ENCODE results near the gene PDZK1IP1.
"Not testable (repeated sequence)": the region's sequence is repeated elsewhere in the genome, so short reads cannot be mapped to it uniquely, and the experiment has no call there.

- TF ChIP-seq, protein P1, sequence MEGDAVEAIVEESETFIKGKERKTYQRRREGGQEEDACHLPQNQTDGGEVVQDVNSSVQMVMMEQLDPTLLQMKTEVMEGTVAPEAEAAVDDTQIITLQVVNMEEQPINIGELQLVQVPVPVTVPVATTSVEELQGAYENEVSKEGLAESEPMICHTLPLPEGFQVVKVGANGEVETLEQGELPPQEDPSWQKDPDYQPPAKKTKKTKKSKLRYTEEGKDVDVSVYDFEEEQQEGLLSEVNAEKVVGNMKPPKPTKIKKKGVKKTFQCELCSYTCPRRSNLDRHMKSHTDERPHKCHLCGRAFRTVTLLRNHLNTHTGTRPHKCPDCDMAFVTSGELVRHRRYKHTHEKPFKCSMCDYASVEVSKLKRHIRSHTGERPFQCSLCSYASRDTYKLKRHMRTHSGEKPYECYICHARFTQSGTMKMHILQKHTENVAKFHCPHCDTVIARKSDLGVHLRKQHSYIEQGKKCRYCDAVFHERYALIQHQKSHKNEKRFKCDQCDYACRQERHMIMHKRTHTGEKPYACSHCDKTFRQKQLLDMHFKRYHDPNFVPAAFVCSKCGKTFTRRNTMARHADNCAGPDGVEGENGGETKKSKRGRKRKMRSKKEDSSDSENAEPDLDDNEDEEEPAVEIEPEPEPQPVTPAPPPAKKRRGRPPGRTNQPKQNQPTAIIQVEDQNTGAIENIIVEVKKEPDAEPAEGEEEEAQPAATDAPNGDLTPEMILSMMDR (IDR thresholded peaks at IDR 0.05), result not testable (repeated sequence)
- TF ChIP-seq POLR2A (IDR thresholded peaks at IDR 0.05), result not testable (repeated sequence)
Observed at GRCh38 chr1:47203504-47203903, 13.7 kb upstream of the PDZK1IP1 start.

Data from adrenal gland (tissue), 5 donors.